SK-N-MC (cell line): Measurements from ENCODE around the gene MYO1A.

Experiments used
- DNase-seq: peaks from one replicate; pipeline ENCODE4 v3.0.0-alpha.2; 2011; ENCODE audit warnings: low read depth, low spot score
- H3K27ac ChIP-seq: fragments of 200-600 bp; sonication (generic); 2 replicates; pipeline ENCODE4 v1.5.1; 2016; ENCODE audit warnings: mixed run types
- H3K36me3 ChIP-seq: fragments of 200-600 bp; sonication (generic); 2 replicates; pipeline ENCODE4 v1.6.1; 2017; ENCODE audit warnings: antibody characterized with exemption, low read length, mixed read lengths; ENCODE audit not compliant: insufficient read depth
- H3K4me3 ChIP-seq: fragments of 200-600 bp; sonication (generic); 2 replicates; pipeline ENCODE4 v1.5.1; 2016
- H3K9ac ChIP-seq: fragments of 200-600 bp; sonication (generic); 2 replicates; pipeline ENCODE4 v1.8.0; 2017; ENCODE audit warnings: mixed run types, mixed read lengths; ENCODE audit not compliant: insufficient read length
- H3K9me3 ChIP-seq: fragments of 200-600 bp; sonication (generic); 2 replicates; pipeline ENCODE4 v1.6.1; 2017; ENCODE audit warnings: low read depth, mild to moderate bottlenecking, antibody characterized with exemption, low read length, moderate library complexity, mixed read lengths
- EZH2 ChIP-seq: fragments of 200-600 bp; sonication (generic); IDR thresholded peaks from one replicate; pipeline ENCODE4 v1.6.1; 2017; ENCODE audit warnings: antibody characterized with exemption
- FOXP2 ChIP-seq: optimal IDR thresholded peaks from 2 replicates; pipeline ENCODE3; 2011; ENCODE audit warnings: mild to moderate bottlenecking, moderate library complexity; ENCODE audit not compliant: insufficient read depth; ENCODE audit errors: extremely low read length, control extremely low read depth
- POLR2AphosphoS5 ChIP-seq: IDR thresholded peaks from 2 replicates; pipeline ENCODE4 v1.6.1; 2012; ENCODE audit warnings: mild to moderate bottlenecking, low read depth, low read length, borderline replicate concordance

The MYO1A gene

GRCh38 chr12:57049890-57050289 lies at the start of gene MYO1A:
Gene MYO1A (minus strand): TSS chr12:57050129. CDS start chr12:57048323, 1,806 bp downstream.
- DNase-seq = no peak
- peaks cover 5% of the 10 kb centered on the region; the same call in 1 of the 2 replicates for H3K36me3 ChIP-seq
- no peak within 1 kb of the TSS for H3K9ac ChIP-seq
- no peaks in the 10 kb centered on the region for H3K9me3 ChIP-seq
- no peak within 1 kb of the TSS for H3K4me3 ChIP-seq
- H3K27ac ChIP-seq = no peak within 1 kb of the TSS
- TF ChIP-seq POLR2AphosphoS5 = no peak
- no peak for TF ChIP-seq EZH2
- TF ChIP-seq FOXP2 = no peak

- H3K27ac ChIP-seq = no peak overlapping the region
- TF ChIP-seq FOXP2 (no peak), EZH2 (no peak), POLR2AphosphoS5 (no peak)
- H3K9ac ChIP-seq = no peak overlapping the region
- peaks cover 14% of the 10 kb centered on the region; the same call in 1 of the 2 replicates for H3K36me3 ChIP-seq
- no peaks in the 10 kb centered on the region for H3K9me3 ChIP-seq
- no peak for DNase-seq
- no peak overlapping the region for H3K4me3 ChIP-seq
Observed at GRCh38 chr12:57099047-57099714, 49.3 kb upstream of the MYO1A start.

- Histone ChIP-seq H3K9ac (no peak overlapping the region), H3K36me3 (peaks cover 17% of the 10 kb centered on the region; the same call in 1 of the 2 replicates), H3K4me3 (no peak overlapping the region), H3K27ac (no peak overlapping the region), H3K9me3 (no peaks in the 10 kb centered on the region)
- no peak for TF ChIP-seq POLR2AphosphoS5
- TF ChIP-seq EZH2 = no peak
- no peak for TF ChIP-seq FOXP2
- DNase-seq = no peak
Observed at GRCh38 chr12:57098546-57098945, 48.6 kb upstream of the MYO1A start.

- H3K9ac ChIP-seq = no peak overlapping the region
- peak overlapping the region; percentile 46; the same call in 1 of the 2 replicates for H3K27ac ChIP-seq
- no peak overlapping the region for H3K4me3 ChIP-seq
- H3K9me3 ChIP-seq = no peaks in the 10 kb centered on the region
- DNase-seq = no peak
- H3K36me3 ChIP-seq = peaks cover 27% of the 10 kb centered on the region
- TF ChIP-seq FOXP2 = no peak
- no peak for TF ChIP-seq EZH2
- no peak for TF ChIP-seq POLR2AphosphoS5
Observed at GRCh38 chr12:57097554-57097835, 47.6 kb upstream of the MYO1A start.

GRCh38 chr12:57096748-57097553 lies 47.0 kb upstream of the MYO1A start:
- 0 out of 2 replicates have a peak overlapping the region, but pooled peaks have one; percentile 46 for H3K27ac ChIP-seq
- no peak overlapping the region for H3K9ac ChIP-seq
- H3K9me3 ChIP-seq = no peaks in the 10 kb centered on the region
- no peak for DNase-seq
- peaks cover 33% of the 10 kb centered on the region for H3K36me3 ChIP-seq
- H3K4me3 ChIP-seq = no peak overlapping the region
- TF ChIP-seq POLR2AphosphoS5 = peak; percentile 22; the same call in 1 of the 2 replicates
- TF ChIP-seq FOXP2 = no peak

GRCh38 chr12:57096099-57096572 lies 46.2 kb upstream of the MYO1A start:
- Histone ChIP-seq H3K27ac (peak overlapping the region; percentile 67), H3K4me3 (no peak overlapping the region), H3K36me3 (peaks cover 41% of the 10 kb centered on the region), H3K9me3 (no peaks in the 10 kb centered on the region), H3K9ac (no peak overlapping the region)
- no peak; the same call in none of the 2 replicates for TF ChIP-seq POLR2AphosphoS5
- no peak for TF ChIP-seq EZH2
- TF ChIP-seq FOXP2 = no peak
- no peak for DNase-seq

GRCh38 chr12:57095440-57095839 lies 45.5 kb upstream of the MYO1A start:
- H3K27ac ChIP-seq = peak overlapping the region; percentile 67
- TF ChIP-seq POLR2AphosphoS5 (no peak; the same call in 1 of the 2 replicates), FOXP2 (no peak), EZH2 (no peak)
- H3K36me3 ChIP-seq = peaks cover 48% of the 10 kb centered on the region
- H3K9me3 ChIP-seq = no peaks in the 10 kb centered on the region
- H3K4me3 ChIP-seq = no peak overlapping the region
- no peak for DNase-seq
- no peak overlapping the region for H3K9ac ChIP-seq

- H3K9ac ChIP-seq = no peak overlapping the region
- TF ChIP-seq POLR2AphosphoS5 = peak; percentile 22; the same call in 1 of the 2 replicates
- TF ChIP-seq EZH2 = no peak
- H3K27ac ChIP-seq = peak overlapping the region; percentile 67
- H3K9me3 ChIP-seq = no peaks in the 10 kb centered on the region
- H3K36me3 ChIP-seq = peaks cover 48% of the 10 kb centered on the region
- no peak for DNase-seq
- H3K4me3 ChIP-seq = no peak overlapping the region
Observed at GRCh38 chr12:57094208-57095160, 44.6 kb upstream of the MYO1A start.
